Colonic mucosa (tissue), 4 donors: ENCODE data around the gene CAMK1D. TPM values are rescaled to one million over a fixed set of nuclear protein-coding genes. Genes with fewer than 3 reads are reported as not detected.

ENCODE experiments used
- DNase-seq: peaks from one replicate; pipeline ENCODE4 v3.0.0-alpha.2; 2020
- H3K27ac ChIP-seq: fragments of 200-600 bp; one replicate; pipeline ENCODE4 v1.8.0; 2021
- H3K27me3 ChIP-seq: fragments of 200-600 bp; one replicate; pipeline ENCODE4 v1.8.0; 2021
- H3K36me3 ChIP-seq: fragments of 200-600 bp; one replicate; pipeline ENCODE4 v1.8.0; 2021
- H3K4me1 ChIP-seq: fragments of 200-600 bp; one replicate; pipeline ENCODE4 v1.8.0; 2021; ENCODE audit warnings: mild to moderate bottlenecking
- H3K4me3 ChIP-seq: fragments of 200-600 bp; one replicate; pipeline ENCODE4 v1.8.0; 2021
- H3K9ac ChIP-seq, 2 donors: one replicate each; pipeline ENCODE4 v1.7.0; 2013; ENCODE audit warnings: control low read depth in 2 of 2, low read depth in 2 of 2, low read length in 2 of 2
- H3K9me3 ChIP-seq: fragments of 200-600 bp; one replicate; pipeline ENCODE4 v1.8.0; 2021
- CTCF ChIP-seq: fragments of 200-600 bp; IDR thresholded peaks from one replicate; pipeline ENCODE4 v1.8.0; 2022; ENCODE audit warnings: antibody characterized with exemption, mild to moderate bottlenecking
- intact Hi-C: fragments of 100-400 bp; cut with DNase I; formaldehyde crosslinking; loops from one replicate; pipeline ENCODE4 v1.14.1; 2022
- total RNA-seq, 2 donors: library from RNA; stranded (reverse); fragmentation: NEBNext Ultra II Directional in 1 of 2; extraction: Animal tissue kit (Norgen Biotek cat#: 25700) in 1 of 2; gene quantifications; one replicate each; pipeline ENCODE4 v1.2.1, GENCODE V29; 2021
- donor health status: healthy.
- donor health status: DM: no; HTN: no; CAD: no.
- donor health status: DM: no; HTN: no; CAD: no.

The CAMK1D gene
- total RNA-seq, 2 donors from 2014 or later, result 21.3 to 29.7 TPM

- Histone ChIP-seq H3K27me3 (no peaks in the 10 kb centered on the region), H3K27ac (no peak overlapping the region), H3K36me3 (no peaks in the 10 kb centered on the region), H3K4me1 (no peaks in the 10 kb centered on the region), H3K9ac (no peak overlapping the region), H3K4me3 (no peak overlapping the region), H3K9me3 (no peaks in the 10 kb centered on the region)
- intact Hi-C loops, result no loop called here
- TF ChIP-seq CTCF, result no peak
- no peak for DNase-seq
Measured at GRCh38 chr10:12614177-12614995, 265.0 kb downstream of the CAMK1D start.

GRCh38 chr10:12615296-12616220 lies 266.2 kb downstream of the CAMK1D start:
- no peaks in the 10 kb centered on the region for H3K9me3 ChIP-seq
- H3K27me3 ChIP-seq, result no peaks in the 10 kb centered on the region
- intact Hi-C loops, result no loop called here
- H3K36me3 ChIP-seq, result no peaks in the 10 kb centered on the region
- no peak for TF ChIP-seq CTCF
- no peak for DNase-seq
- no peak overlapping the region for H3K9ac ChIP-seq
- no peak overlapping the region for H3K4me3 ChIP-seq
- no peak overlapping the region for H3K27ac ChIP-seq
- no peaks in the 10 kb centered on the region for H3K4me1 ChIP-seq

- peak; percentile 56 for DNase-seq
Measured at GRCh38 chr10:12617191-12618175, 268.1 kb downstream of the CAMK1D start.

DNA sequence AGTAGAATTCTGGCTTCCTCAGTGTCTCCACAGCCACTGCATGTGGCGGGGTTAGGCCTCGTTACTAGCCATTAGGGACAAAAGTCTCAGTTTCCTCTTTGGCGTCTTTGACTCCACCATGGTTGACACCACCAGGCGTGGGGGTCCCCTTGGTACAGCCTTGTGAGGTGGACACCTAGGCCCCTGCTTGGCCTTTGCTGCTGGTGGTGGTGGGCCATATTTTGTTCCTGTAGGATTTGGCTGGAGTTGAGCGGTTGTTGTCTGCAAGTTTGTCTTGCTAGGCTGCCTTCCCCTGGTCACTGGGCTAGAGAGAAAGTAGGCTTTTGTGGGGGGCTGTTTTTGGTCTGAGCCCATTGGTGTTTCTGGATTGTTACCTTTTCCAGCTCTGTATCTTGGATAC lies 272.7 kb downstream of the CAMK1D start:
- Histone ChIP-seq H3K4me3 (no peak overlapping the region), H3K36me3 (no peaks in the 10 kb centered on the region), H3K9me3 (no peaks in the 10 kb centered on the region), H3K27ac (no peak overlapping the region), H3K4me1 (no peaks in the 10 kb centered on the region), H3K27me3 (no peaks in the 10 kb centered on the region), H3K9ac (no peak overlapping the region)
- DNase-seq, result no peak
- intact Hi-C loops, result no loop called here
- no peak for TF ChIP-seq CTCF

More at GRCh38 chr10:12617191-12618175, 268.1 kb downstream of the CAMK1D start:
- TF ChIP-seq CTCF, result no peak
- H3K9me3 ChIP-seq, result no peaks in the 10 kb centered on the region
- H3K4me1 ChIP-seq, result no peaks in the 10 kb centered on the region
- no peak overlapping the region for H3K27ac ChIP-seq
- H3K4me3 ChIP-seq, result no peak overlapping the region
- intact Hi-C loops, result no loop called here
- no peak overlapping the region for H3K9ac ChIP-seq
- H3K36me3 ChIP-seq, result no peaks in the 10 kb centered on the region
- no peaks in the 10 kb centered on the region for H3K27me3 ChIP-seq

- TF ChIP-seq CTCF, result no peak
- Histone ChIP-seq H3K9me3 (no peaks in the 10 kb centered on the region), H3K36me3 (no peaks in the 10 kb centered on the region), H3K4me1 (no peaks in the 10 kb centered on the region), H3K27ac (no peak overlapping the region), H3K9ac (no peak overlapping the region), H3K4me3 (no peak overlapping the region), H3K27me3 (no peaks in the 10 kb centered on the region)
- intact Hi-C loops, result no loop called here
- DNase-seq, result no peak
Measured at GRCh38 chr10:12622691-12623090, 273.3 kb downstream of the CAMK1D start.
